Neural cell (in vitro differentiated cells): ENCODE results near the gene KCNS3.

Experiments
- EP300 ChIP-seq: fragments of 450-650 bp; conservative IDR thresholded peaks from 2 replicates; pipeline ENCODE4 v1.6.1; 2014; ENCODE audit warnings: antibody characterized with exemption, mild to moderate bottlenecking, moderate library complexity; ENCODE audit not compliant: poor library complexity, severe bottlenecking
- EZH2 ChIP-seq: fragments of 200-600, 300-800 bp; shearing (Covaris generic), sonication (generic); IDR thresholded peaks from 2 replicates; pipeline ENCODE4 v1.6.1; 2014; ENCODE audit warnings: antibody characterized with exemption, low read length, borderline replicate concordance, mild to moderate bottlenecking; ENCODE audit not compliant: insufficient read depth, poor library complexity, severe bottlenecking
- POLR2AphosphoS5 ChIP-seq: IDR thresholded peaks from 2 replicates; pipeline ENCODE4 v1.6.1; 2012
- RAD21 ChIP-seq: fragments of 450-650 bp; conservative IDR thresholded peaks from 2 replicates; pipeline ENCODE4 v1.6.1; 2014; ENCODE audit warnings: antibody characterized with exemption, mild to moderate bottlenecking, moderate library complexity
- SMC3 ChIP-seq: fragments of 450-650 bp; conservative IDR thresholded peaks from 2 replicates; pipeline ENCODE4 v1.6.1; 2014; ENCODE audit warnings: antibody characterized with exemption, mild to moderate bottlenecking, moderate library complexity; ENCODE audit not compliant: poor library complexity
- TAF1 ChIP-seq: IDR thresholded peaks from 2 replicates; pipeline ENCODE4 v1.6.1; 2012; ENCODE audit warnings: low read depth
- TF ChIP-seq, protein P1 (sequence below): fragments of 450-650 bp; IDR thresholded peaks from 2 replicates; pipeline ENCODE4 v1.5.1; 2014; ENCODE audit warnings: antibody characterized with exemption, mild to moderate bottlenecking, moderate library complexity; ENCODE audit not compliant: poor library complexity, severe bottlenecking
- TF ChIP-seq, protein P2 (sequence below): IDR thresholded peaks from 2 replicates; pipeline ENCODE4 v1.6.1; 2012; ENCODE audit warnings: borderline replicate concordance

DNA sequence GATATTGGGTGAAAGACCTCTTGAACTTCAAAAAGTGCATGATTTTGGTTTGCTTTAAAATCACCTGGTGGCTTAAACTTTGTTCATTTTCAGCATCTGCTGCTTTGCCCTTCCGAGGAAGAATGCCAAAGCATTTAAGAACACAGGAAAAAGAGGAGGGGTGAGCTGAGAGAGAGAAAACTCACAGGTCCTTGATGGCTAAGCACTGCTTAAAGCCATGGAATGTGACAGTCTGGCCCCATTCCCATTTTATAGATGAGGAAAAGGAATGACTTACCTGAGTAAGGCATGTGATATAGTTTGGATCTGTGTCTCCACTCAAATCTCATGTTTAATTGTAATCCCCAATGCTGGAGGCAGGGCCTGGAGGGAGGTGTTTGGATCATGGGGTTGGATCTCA, 58.1 kb downstream of the KCNS3 start:
- TF ChIP-seq, protein P1, sequence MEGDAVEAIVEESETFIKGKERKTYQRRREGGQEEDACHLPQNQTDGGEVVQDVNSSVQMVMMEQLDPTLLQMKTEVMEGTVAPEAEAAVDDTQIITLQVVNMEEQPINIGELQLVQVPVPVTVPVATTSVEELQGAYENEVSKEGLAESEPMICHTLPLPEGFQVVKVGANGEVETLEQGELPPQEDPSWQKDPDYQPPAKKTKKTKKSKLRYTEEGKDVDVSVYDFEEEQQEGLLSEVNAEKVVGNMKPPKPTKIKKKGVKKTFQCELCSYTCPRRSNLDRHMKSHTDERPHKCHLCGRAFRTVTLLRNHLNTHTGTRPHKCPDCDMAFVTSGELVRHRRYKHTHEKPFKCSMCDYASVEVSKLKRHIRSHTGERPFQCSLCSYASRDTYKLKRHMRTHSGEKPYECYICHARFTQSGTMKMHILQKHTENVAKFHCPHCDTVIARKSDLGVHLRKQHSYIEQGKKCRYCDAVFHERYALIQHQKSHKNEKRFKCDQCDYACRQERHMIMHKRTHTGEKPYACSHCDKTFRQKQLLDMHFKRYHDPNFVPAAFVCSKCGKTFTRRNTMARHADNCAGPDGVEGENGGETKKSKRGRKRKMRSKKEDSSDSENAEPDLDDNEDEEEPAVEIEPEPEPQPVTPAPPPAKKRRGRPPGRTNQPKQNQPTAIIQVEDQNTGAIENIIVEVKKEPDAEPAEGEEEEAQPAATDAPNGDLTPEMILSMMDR: no peak
- TF ChIP-seq POLR2AphosphoS5 (no peak), EZH2 (no peak), EP300 (no peak), RAD21 (no peak), TAF1 (no peak), SMC3 (no peak)
- TF ChIP-seq, protein P2, sequence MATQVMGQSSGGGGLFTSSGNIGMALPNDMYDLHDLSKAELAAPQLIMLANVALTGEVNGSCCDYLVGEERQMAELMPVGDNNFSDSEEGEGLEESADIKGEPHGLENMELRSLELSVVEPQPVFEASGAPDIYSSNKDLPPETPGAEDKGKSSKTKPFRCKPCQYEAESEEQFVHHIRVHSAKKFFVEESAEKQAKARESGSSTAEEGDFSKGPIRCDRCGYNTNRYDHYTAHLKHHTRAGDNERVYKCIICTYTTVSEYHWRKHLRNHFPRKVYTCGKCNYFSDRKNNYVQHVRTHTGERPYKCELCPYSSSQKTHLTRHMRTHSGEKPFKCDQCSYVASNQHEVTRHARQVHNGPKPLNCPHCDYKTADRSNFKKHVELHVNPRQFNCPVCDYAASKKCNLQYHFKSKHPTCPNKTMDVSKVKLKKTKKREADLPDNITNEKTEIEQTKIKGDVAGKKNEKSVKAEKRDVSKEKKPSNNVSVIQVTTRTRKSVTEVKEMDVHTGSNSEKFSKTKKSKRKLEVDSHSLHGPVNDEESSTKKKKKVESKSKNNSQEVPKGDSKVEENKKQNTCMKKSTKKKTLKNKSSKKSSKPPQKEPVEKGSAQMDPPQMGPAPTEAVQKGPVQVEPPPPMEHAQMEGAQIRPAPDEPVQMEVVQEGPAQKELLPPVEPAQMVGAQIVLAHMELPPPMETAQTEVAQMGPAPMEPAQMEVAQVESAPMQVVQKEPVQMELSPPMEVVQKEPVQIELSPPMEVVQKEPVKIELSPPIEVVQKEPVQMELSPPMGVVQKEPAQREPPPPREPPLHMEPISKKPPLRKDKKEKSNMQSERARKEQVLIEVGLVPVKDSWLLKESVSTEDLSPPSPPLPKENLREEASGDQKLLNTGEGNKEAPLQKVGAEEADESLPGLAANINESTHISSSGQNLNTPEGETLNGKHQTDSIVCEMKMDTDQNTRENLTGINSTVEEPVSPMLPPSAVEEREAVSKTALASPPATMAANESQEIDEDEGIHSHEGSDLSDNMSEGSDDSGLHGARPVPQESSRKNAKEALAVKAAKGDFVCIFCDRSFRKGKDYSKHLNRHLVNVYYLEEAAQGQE: no peak
